Glomerular visceral epithelial cell (primary cell): Measurements from ENCODE around the gene PAM.
A peak's percentile ranks its signal among the peaks of the same experiment; 100 is the strongest.

ENCODE experiments used
- DNase-seq: peaks from one replicate; pipeline ENCODE4 v3.0.0-alpha.2; 2016; ENCODE audit errors: extremely low spot score

PAM gene

GRCh38 chr5:102813740-102814139 lies 58.6 kb downstream of the PAM start:
- no peak for DNase-seq

GRCh38 chr5:102815084-102815483 lies 60.0 kb downstream of the PAM start:
- DNase-seq = no peak

DNA sequence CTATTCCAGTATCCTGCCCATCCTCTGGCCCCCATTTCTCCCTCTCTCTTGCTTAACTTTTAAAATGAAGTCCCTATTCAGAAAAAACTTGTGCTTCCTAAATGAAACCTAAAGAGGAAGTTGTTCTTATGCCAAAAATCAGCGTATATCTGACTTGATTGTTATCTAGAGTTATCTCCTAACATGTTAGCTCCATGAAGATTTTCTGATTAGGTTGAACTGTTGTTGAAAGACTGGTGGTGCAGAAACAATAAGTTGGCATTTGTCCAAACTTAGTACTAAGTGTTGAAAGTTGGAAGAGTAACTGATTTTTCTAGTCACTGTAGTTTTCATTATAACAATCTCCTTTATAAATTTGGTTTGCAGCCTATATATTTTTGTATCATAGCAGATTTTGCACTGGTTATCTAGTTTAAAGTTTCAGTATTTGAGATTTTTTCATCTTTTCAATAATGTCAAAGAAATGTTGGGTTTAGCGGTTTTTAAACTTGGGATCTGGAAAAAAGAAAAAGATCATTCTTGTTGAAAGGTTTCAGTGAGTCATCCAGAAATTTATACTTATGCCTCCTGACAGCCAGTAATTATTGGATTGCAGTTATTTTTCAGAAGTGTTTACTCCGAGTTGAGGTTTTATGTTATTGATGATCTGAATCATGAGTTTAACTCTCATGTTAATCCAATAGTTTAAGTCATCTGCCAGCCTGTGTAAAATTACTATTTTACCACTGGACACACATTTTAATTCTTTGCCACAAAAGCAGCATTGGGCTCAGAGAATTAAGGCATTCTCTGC lies 60.6 kb downstream of the PAM start:
- DNase-seq = peak; percentile 24

GRCh38 chr5:102818345-102818744 lies 63.2 kb downstream of the PAM start:
- DNase-seq = no peak

GRCh38 chr5:102818934-102819333 lies 63.8 kb downstream of the PAM start:
- DNase-seq = no peak

DNA sequence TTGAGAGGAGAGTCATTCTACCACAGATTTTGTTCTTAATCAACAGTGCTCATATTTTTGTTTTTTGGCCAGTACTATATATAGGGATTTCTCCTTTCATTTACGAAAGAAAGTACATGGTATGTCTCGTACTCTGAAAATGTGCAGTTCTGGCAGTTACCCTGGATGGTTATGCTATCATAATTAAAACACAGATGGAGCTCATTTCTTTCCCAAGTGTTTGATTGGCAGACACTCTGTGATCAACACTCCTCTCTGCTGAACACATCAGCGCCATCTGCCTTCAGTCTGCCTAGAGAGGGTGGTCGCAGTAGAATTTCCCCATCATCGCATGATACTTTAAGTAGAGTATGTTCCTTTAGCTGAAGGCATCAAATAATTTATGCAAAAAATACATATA lies 64.5 kb downstream of the PAM start:
- no peak for DNase-seq

- DNase-seq = peak; percentile 59
Measured at GRCh38 chr5:102823441-102823874, 68.4 kb downstream of the PAM start.

GRCh38 chr5:102826629-102827028 lies 71.5 kb downstream of the PAM start:
- no peak for DNase-seq

GRCh38 chr5:102830241-102830640 lies 75.1 kb downstream of the PAM start:
- DNase-seq = no peak

DNA sequence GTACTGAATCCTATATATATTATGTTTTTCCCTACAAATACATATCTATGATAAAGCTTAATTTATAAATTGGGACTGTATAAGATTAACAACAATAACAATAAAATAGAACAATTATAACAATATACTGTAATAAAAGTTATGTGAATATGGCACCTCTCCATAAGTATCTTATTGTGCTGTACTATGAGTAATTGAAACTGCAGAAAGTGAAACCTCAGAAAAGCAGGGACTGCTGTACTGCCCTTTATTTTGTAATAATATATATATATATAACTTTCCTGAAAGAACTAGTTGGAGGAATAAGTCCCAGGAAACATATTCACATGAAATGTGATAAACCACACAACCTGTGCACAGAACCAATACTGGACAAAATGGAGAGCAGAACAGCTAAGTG lies 77.3 kb downstream of the PAM start:
- no peak for DNase-seq

GRCh38 chr5:102833146-102833545 lies 78.0 kb downstream of the PAM start:
- DNase-seq = no peak

GRCh38 chr5:102834438-102834964 lies 79.4 kb downstream of the PAM start:
- no peak for DNase-seq

DNA sequence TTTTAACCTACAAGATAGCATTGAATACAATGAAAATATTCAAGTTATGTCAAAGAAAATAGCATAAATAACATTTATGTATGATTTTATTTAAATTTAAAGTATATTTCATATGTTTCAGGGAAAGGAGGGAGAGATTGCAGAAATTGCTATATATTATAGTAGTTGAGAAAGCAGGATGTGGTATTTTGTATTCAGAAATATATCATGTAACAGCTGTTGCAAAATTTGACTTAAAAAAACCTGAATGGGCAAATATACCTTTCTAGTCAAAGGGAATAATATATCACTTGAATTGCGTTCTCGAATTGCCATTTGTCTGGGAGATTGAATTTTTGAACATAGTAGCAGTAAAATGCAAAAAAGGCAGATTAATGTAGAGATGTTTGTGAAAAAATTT lies 80.6 kb downstream of the PAM start:
- no peak for DNase-seq

DNA sequence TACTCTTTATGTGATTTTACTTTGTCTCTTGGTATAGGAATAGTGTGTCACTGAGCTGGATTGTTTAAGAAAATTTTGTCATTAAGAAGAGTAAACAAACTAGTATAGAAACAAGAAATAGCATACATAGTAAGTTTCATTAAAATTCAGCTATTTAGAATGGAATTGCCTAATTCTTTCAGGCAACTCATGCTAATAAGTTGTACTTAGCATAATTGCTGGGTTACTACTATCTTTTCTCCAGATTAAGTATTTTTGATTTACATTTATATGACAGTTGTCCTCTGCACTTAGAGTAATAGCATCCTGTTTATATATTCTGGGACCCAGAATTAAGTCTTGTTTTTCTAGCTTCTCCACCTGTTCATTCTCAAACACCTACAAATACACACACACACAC lies 85.9 kb downstream of the PAM start:
- DNase-seq = no peak

DNA sequence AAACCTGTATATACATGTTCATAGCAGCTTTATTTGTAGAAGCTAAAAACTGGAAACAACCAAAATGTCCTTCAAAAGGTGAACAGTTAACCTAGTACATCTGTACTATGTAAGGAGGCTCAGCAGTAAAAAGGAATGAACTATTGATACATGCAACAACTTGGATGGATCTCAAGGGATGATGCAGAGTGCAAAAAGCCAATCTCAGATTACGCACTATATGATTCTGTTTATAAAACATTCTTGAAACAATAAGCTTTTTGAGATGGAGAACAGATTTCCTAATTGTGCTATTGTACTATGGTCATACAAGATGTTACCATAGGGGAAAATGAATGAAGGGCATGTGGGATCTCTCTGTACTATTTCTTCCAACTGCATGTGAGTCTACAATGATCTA lies 88.9 kb downstream of the PAM start:
- no peak for DNase-seq

DNA sequence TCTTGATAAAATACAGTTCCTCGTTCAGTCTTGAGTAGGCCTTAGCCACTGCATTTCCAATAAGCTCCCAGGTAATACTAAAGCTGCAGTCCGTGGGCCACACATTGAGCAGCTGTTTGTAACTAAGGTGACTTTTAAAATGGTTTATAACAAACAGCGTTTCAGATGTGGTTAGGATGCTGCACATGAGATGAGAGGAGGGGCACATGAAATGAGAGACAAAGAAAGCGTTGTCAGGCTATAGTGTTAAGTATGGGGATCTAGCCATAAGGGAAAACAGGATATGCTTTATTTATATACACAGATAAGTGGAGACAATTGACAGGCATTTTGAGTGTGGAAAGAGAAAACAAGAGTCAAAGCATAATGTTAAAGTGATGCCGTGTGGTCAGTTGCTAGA lies 89.9 kb downstream of the PAM start:
- DNase-seq = no peak

DNA sequence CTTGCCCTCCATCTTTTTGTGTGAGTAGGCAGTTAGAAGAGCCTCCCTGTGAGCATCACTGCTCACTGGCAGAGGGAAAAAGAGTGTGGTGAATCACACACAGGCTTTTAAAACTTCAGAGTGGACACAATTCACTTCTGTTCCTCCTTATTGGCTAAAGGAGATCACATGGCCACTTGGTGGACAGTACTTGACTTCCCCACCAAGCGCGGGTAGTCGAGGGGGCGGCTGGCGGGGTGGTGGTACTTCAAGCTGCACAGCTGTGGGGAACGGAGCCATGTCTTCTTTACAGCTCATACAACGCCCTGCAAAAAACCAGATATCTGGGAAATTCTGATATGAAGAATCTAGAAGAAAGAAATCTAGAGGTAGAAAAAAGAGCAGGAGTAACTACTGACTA lies 95.4 kb downstream of the PAM start:
- DNase-seq = no peak

DNA sequence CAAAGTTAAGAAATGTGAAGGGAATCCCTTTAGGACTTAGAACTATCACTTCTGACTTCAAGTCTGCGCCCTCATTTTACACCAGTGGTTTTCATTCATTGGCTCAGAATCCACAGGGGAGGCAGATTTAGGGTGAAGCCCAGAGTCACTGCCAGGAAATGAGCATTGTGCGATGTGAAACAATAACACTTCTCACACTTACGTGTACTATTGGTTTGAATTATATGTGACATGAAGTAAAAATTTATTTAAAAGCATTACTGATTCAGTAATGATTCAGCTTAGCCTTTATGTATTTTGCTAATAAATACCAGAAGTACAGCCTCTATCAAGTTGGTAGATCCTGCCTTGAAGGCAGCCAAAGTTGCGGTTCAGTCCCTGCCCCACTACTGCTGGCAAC lies 98.6 kb downstream of the PAM start:
- no peak for DNase-seq

- DNase-seq = no peak
Measured at GRCh38 chr5:102855681-102856388, 100.7 kb downstream of the PAM start.

GRCh38 chr5:102856389-102856777 lies 101.3 kb downstream of the PAM start:
- peak; percentile 34 for DNase-seq

GRCh38 chr5:102857076-102857818 lies 102.1 kb downstream of the PAM start:
- no peak for DNase-seq

DNA sequence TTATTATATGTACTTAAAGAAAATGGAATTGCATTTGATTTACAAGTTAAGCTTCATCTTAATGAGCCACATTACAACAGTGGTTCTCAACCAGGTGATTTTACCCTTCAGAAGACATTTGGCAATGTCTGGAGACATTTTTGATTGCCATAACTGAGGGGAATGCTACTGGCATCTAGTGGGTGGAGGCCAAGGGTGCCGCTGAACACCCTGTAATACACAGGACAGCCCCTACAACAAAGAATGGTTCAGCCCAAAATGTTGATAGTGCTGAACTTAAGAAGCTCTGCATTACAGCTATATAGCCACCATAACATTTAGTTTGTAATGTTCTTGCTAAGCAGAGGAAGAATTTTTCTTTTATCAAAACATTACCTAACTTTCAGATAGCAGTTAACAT lies 103.1 kb downstream of the PAM start:
- DNase-seq = no peak
